Iris pigment epithelial cell (primary cell): ENCODE results near the gene CMTM8.

Experiments
- DNase-seq: peaks from one replicate; pipeline ENCODE4 v3.0.0-alpha.2; 2011; ENCODE audit warnings: low read depth

The CMTM8 gene

DNA sequence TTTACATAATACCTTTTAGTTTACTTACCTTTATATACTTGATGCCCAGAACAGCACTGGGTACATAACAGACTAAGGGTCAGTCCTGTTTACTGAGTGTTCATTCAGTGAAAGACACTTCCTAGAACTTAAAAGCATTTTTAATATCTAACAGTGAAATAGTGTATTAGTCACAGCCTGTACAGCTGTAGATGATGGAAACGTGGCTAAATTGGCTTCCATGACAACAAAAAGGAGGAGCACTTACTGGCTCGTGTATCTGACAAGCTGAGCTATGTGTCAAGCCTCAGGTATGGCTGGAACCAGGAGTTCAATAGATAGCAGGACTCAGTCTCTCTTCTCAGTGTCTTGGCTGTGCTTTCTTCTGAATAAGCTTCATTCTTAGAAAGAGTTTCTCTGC, 40.2 kb downstream of the CMTM8 start:
- peak; percentile 88 for DNase-seq

DNA sequence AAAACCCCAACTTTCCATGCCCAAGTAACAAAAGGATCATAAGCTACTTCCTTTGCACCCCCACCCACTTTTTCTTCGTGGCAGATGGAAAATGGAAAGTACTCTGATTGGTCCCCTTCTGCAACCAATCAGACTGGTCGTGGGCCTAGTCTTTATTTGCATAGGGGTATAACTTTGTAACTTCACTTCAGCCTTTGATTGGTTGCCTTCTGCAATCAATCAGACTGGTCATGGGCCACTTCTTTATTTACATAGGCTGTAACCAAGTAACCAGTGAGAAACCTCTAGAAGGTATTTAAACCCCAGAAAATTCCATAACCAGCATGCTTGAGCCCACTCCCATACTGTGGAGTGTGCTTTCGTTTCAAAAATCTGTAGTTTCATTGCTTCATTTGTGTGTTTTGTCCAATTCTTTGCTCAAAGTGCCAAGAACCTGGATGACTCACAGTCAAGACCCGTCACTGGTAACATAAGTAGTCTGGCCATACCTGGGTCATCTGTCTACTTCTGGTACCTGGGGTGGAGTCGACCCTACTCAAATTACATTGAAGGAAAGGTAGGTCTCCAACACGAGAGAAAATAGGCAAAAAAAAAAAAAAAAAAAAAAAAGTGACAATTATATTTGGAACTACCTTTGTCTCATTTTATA, 41.9 kb downstream of the CMTM8 start:
- DNase-seq = no peak

DNA sequence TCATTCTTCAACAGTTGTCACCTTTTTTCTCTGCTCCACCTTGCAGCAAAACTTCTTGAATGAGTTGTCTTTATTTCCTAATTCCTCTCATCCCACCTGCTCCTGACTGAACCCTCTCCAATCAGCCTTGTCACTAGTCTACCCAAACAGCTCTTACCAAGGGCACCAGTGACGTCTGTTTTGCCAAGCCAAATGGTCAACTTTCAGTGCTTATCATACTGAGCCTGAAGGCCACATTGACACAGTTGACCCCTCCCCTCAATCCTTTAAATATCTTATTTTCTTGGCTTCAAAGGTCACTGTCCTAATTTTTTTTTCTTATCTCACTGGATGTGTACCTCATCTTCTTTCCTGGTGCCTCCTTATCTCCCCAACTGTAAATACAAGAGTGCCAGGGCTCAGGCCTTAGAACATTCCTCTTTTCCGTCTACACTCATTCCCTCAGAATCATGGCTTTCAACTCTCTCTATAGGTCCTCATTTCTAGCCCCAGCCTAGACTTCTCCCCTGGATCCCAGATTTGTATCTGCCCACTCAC, 43.2 kb downstream of the CMTM8 start:
- DNase-seq = no peak

DNA sequence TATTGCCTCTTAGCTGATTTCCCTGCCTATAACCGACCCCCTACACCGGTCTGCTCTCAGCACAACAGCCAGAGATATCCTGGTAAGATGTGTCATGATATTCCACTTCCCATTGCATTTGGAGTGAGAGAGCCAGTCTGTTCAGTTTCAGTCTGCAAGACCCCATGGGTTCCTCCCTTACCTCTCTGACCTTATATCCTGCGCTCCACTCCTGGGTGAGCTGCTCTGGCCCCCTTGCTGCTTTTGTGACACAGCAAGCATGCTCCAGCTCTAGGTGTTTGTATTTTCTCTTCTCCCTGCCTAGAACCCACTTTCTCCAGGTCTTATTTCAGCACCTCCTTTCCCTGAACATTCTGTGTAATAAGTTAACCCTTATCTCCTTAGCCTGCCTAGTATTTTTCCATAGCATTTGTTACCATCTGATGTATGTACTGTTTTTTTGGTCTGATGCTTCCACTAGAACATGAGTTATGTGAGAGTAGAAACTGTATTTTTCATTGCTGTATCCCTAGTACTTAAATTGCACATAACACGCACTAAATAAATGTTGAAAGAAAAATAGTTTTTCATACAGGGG, 44.2 kb downstream of the CMTM8 start:
- DNase-seq = no peak

DNA sequence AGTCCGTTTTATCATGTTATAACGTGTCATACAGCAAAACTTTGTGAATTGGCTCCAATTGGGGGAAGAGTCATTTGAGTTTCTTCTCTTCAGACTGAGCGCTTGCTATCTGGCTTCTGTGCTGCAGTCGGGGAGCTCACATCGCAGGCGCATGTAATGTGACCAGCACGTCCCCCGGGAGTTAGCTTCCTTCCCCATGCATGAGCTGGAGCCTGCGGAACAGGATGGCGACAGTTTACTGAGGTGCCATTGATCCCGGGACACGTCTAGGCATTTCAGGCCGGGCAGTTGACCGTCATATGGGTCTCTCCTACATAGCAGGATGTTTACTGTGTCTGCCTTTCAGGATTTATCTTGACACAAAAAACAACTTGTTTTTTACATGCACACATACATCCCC, 44.8 kb downstream of the CMTM8 start:
- DNase-seq = no peak

DNA sequence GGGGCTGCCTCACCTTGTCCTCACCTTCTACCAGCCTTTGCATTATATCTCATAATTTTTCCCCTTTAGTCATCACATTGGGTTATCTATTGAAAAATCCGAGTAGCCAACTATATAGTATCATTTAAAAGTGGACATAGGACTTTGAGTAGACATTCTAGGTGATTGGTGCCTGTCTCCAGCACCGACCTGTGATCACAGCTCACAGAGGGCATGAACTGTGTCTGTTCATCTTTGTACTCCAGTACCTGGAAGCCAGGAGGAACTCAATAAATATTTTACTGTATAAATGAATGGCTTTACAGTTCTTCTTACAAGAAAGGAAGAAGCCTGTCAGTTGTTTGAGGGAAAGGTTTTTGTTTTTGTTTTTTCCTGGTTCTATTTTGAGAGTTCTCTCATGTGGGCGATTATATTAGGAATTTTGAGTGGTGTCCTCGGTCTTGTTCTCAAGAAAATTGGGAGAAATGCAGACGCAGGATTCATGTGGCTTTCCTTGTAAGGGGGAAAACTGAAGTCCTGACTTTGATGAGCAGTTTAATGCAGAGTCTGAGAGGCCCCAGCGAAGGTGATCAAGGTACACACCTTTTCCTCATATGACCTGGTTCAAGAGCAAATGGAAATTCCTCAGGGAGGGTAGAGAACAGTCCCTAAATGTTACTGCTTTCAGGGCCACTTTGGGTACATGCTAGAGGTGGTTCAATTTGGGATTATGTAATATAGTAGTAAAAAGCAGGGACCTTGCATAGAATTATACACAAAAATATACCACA, 46.1 kb downstream of the CMTM8 start:
- DNase-seq = no peak

DNA sequence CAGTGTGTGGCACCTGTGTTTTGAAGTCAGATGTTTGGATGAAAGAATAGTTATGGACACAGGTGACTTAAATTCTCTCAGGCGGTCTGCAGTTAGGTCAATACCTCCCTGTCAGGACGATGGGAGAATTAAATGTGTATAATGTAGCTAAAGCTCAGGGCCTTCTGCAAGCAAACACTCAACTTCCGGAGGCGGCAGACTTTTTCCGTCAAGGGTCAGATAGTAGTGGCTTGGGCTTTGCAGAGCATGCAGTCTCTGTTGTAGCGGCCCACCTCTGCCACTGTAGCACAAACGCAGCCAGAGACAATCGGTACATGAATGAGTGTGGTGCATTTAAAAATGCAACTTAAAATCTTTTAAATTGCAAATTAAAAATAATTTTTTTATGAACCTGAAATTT, 47.4 kb downstream of the CMTM8 start:
- DNase-seq = no peak

DNA sequence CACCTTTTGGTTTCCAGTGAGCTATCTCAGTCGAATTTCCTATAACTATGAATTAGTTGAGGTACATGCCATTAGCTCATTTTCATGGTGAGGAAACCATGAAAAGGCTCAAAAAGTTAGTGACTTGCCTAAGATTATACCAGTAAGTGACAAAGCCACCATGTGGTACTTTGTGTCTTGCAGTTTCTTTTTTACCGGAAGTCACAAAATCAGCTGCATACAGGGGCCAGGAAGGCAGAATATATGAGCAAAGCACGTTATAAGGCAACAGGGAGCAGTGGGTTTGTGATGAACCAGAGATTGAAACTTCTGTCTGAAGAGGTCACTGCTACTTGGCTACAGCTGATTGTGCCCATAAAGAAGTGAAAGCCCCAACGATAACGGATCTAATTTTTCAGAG, 50.3 kb downstream of the CMTM8 start:
- DNase-seq = no peak

DNA sequence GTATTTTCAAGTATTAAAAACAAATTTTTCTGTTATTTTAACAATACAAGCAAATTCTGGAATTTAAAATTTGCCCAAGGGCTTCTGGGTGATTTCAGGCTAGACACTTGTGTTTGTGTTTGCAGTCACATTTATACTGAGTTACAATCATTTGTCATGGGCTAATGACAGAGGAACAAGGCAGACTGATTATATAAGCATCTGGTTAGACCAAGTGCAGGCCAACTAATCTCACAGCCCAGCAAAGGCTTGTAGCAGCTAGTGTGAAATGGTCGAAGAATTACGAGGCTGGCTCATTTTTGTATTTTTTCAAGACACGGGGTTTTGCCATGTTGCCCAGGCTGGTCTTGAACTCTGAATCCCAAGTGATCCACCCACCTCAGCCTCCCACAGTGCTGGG, 52.1 kb downstream of the CMTM8 start:
- no peak for DNase-seq

DNA sequence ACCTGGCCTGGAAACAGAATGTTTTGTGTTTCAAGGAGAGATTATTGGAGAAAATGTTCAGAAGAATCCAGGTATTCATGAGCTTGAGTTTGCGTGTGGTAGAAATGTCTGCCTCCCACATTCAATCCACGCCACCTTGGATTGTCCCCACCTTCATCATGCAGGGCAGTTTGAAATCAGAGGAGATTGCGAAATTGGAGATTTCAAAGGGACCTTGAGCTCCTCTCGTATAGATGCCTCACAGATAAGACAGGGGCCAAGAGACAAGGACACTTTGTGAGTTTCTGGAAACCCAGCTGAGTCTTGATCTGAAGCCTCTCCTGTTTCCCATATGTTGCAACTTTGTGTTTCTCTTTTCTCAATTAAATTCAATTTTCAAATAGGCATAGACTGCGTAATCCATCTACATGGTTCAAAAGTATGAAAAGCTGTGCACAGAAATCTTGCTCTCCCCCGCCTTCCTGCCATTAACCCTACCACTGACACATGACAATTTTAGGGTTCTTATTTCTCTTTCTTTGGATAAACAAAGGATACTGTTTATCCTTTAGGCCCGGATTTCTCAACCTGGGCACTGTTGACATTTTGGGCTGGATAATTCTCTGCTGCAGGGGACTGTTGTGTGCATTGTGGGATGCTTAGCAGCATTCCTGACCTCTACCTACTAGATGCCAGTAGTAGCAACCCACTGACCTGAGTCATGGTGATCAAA, 53.8 kb downstream of the CMTM8 start:
- no peak for DNase-seq

DNA sequence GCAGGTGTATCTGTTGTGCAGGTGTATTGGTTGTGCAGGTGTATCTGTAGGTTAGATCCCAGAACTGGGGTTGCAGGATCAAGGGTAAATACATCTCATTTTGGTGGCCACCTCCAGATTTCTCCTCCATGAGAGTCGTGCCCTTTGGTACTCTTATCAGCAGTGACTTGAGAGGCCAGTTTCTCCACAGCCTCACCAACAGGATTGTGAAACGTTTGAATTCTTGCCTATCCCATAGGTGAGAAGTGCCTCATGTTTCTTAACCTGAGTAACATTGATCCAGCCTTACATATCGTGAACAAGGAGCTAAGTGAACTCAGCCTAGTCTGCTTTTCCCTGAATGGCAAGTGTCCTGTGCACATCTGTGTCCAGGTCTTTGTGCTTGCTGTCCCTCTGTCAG, 55.4 kb downstream of the CMTM8 start:
- no peak for DNase-seq

DNA sequence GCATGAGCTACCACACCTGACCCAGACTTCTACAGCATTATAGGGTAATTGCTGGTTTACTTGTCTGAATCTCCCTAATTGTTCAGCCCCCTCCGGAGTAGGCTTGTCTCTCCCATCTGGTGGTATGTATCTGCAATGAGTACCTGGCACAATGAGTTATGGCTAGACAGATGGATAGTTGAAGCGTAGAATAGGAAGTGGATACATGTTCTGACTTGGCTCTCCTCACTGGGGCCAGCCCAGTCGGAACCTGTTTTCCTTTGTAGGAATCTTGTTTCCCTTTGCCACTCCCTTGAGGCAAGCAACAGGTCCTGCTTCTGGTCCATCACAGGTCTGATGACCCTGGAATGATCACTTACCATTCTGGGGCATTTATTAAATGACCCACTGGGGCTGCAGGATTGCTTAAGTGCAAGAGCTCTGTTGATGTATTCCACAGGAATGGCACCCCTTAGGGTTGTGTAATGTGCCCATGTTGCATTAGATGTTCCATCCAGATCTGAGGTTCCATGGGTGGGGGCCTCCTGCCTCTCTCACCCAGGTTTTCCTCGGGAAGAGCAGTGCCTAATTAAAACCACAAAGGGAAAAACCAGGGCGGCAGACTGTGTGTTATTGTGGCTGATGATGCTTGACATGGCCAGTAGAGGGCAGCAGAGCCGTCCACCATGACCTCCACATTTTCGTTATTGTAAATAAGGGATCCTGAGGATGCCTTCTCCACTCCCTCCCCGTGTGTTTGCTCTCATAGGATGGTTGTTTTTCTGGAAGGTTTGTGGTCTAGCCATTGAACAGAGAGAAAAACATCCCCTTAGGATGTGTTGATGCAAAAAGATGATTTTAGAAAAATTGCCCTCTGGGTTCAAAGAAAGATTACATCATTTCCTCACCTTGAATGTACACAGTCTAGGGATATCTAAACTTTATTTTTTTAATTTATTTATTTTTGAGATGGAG, 58.0 kb downstream of the CMTM8 start:
- DNase-seq = peak; percentile 62

DNA sequence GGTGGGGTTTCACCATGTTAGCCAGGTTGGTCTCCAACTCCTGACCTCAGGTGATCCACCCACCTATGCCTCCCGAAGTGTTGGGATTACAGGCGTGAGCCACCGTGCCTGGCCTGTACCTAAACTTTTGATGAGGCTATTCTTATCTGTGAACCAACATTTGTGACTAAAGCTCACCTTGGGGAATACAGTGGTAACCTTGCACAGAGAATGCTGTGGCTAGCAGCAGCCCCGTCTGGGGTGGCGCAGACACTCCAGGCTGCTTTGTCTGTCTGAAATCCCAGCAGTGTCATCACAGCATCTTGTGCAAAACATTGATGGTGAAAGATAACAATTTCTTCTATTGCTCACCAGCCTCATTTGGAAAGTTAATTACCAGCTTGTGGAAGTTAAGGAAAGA, 58.9 kb downstream of the CMTM8 start:
- DNase-seq = no peak

DNA sequence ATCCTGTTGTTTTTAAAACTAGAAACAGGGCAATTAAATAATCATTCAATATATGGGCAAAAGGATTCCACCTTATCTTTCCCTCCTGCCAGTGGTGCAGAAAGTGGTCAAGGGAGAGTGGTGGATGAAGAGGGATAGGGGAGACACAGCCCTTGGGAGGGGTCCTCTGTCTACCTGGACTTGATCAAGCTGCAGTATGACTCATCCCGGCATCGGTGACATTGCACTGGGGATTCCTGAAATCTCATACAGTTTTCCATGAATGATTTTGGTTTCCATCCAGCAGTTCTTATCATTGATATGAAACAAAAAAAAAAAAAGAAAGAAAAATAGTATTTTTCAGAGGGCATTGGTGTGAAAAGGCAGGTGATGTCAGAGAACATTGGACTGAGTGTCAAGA, 62.9 kb downstream of the CMTM8 start:
- no peak for DNase-seq

DNA sequence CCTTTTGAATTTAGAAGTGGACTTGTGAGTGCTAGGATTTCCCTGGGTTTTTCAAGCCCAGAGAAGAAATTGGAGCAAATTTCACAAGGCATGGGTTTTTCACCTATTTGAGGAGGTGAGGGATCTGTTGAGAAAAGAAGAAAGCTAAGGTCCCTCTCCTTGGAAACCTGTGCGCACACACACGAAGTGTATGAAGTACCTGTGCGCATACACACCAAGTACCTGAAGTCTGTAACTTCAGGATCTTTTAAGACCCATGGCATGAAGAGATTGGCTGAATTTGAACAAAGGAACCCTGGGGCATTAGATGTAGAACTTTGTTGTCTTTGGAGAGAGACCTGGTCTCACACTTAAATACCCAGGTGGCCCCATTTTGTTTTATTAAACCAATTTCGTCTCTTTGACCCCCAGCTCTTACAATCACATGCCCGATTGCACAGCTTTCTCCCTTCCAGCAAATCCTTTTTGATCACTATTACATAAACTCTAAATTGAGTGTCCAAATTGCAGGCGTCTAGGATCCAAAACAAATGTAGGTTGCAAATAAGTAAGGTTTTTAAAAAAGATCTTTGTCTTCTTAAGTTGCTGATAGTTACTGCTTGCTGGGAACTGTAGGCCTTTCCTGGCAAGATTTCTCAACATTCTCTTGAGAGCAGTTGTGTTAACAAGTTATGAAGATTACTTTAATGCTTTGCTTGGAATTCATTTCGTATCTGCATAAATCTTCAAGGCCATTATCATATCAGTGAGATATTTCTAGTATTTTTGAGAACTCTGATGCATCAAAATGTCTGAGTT, 64.3 kb downstream of the CMTM8 start:
- peak; percentile 76 for DNase-seq

DNA sequence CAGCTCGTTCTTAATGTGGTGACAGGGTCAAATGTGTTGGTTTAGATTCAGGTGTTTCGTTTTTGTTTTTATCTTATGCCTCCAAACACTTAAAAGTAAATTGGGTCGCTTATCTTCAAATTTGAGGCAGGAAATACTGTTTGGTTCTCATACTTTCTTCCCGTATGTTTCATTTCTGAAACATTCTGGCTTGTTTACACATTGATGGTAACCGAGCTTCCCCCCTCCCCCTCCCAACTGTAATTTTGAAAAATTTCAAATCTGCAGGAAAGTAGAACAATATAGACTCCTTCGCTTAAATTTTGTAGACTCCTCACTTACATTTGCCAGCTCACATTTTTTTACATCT, 64.9 kb downstream of the CMTM8 start:
- peak; percentile 34 for DNase-seq

DNA sequence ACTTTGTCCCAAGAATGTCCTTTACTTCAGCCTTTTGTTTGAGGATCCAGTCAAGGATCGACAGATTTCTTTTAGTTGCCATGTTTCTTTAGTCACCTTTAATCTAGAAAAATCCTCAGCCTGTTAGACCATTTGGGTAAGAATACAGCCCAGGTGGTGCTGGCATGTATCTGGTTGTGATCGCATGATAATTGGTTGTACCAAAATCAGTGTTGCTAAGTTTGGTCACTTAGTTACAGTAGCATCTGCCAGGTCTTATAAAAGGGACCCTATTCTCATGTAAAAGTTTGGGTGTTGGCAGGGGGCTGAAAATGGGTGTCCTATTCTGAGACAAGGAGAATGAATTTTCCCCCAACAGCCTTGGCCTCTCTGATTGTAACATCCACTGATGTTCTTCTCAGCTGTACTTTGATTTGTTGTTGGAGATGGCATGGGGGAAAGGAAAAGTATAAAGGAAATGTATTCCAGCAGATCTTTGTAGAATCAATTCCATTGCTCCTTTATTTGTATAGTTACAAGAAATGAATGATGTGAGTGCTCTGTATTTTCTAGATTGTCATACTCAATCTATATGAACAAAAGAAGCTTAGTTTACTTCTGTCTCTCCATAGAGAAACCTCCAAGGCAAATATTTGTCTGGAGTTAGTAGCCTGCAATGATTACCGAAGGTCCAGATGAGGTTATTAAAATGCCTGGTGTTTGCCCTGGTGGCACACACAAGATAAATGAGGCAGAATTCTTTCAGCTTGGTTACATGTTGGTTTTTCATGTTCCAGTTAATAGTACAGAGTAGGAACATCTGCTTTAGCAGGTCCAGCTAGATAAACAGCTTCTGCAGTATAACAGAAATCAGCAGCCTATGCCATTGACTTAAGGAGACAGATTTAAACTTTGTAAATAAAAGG, 65.7 kb downstream of the CMTM8 start:
- DNase-seq = no peak

DNA sequence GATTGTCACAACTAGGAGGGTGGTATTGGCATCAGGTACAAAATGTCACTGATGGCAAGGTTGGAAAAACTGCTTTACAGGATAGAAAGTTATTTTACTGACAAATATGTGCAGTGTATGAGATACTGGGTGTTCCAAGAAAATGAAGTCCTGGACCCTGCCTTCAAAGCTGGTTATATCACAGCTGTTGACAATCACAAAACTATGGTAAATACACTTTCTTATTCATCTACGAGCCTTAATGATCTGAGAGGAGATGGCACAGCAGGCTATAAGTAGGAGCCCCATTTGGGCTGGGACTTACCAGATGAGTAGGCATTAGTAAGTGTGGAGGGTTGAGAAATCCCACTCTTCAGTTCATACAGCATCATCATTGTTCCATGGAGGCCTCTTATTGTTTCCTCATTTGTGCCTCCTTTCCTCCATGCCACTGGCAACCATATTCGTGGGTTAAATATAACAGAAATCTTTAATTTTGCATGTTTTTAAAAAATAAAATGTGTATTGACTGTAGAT, 66.9 kb downstream of the CMTM8 start:
- DNase-seq = no peak

DNA sequence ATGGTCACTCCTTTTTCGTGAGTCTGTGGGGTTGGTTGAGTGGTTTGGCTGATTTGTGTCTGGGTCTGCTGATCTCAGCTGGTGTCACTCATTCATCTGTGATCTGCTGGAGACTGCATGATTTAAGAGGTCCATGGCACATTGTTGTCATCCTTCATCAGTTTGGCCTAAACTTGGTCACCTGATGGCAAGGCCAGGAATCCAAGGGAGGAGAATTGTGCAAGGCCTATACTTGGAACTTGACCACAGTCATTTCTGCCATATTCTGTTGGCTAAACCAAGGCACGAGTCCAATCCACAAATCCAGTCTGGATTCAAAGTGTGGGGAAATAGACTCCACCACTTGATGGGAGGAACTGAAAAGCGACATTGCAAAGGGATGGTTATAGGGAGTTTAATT, 67.6 kb downstream of the CMTM8 start:
- DNase-seq = no peak
